GM12891 (cell line): Measurements from ENCODE around the gene MICU1.

Experiments
- POLR2A ChIP-seq: IDR thresholded peaks from 2 replicates; pipeline ENCODE4 v1.6.1; 2011; ENCODE audit warnings: low read depth, low read length, control low read depth
- POLR2AphosphoS5 ChIP-seq: IDR thresholded peaks from 2 replicates; pipeline ENCODE4 v1.6.1; 2011; ENCODE audit warnings: low read depth, low read length, control low read depth
- SPI1 ChIP-seq: IDR thresholded peaks from 2 replicates; pipeline ENCODE4 v1.6.1; 2011; ENCODE audit warnings: low read depth, low read length, control low read depth
- TAF1 ChIP-seq: IDR thresholded peaks from 2 replicates; pipeline ENCODE4 v1.6.1; 2011; ENCODE audit warnings: low read depth, low read length, control low read depth

DNA sequence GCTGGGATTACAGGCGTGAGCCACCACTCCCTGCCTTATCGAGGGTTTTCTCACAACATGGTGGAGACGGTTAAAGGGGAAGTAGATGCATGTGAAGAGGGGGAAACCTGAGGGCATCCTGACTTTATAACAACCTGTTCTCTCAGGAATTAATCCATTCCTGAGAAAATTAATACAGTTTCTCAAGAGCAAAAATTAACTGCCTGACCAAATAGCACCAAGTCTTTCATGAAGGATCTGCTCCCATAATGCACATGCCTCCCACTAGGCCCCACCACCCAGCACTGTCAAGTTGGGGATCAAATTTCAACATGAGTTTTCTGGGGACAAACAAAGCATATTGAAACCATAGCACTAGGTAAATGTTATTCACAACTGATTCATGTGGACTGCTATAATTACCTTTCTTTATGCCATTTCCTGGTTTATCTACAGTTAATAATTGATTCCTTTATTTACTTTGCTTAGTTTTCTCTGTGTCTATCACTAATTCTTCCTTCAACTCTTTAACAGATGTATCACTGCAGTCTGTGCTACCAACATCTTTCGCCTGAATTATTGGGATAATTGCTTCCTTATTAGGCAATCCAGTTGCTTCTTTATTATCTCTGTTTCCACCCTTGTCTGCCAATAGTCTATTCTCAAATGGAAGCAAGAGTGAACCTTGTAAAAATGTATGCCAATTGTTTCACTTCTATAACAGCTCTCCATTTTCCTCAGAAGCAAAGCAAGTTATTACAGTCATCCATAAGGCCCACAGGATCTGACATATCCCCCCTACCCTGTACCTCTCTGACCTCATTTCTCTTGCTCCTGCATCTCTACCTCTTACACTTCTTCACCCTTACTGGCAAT lies 12.9 kb upstream of the MICU1 start:
- TF ChIP-seq POLR2A (no peak), TAF1 (no peak), SPI1 (no peak), POLR2AphosphoS5 (no peak)
